K562 (cell line): ENCODE data around the gene COPS6. TPM values are rescaled to one million over a fixed set of nuclear protein-coding genes. Genes with fewer than 3 reads are reported as not detected.

Experiments used
- ARID3A ChIP-seq: IDR thresholded peaks from 2 replicates; pipeline ENCODE4 v1.6.1; 2012; ENCODE audit warnings: low read depth, low read length, improper control_type of control experiment, borderline replicate concordance
- CBFA2T3 ChIP-seq: fragments of 450-650 bp; IDR thresholded peaks from 2 replicates; pipeline ENCODE4 v1.6.1; 2017
- DDX20 ChIP-seq: fragments of 450-650 bp; IDR thresholded peaks from 2 replicates; pipeline ENCODE4 v1.6.1; 2016; ENCODE audit warnings: missing genetic modification characterization, low read depth, mild to moderate bottlenecking, missing compliant biosample characterization, moderate library complexity
- ETV5 ChIP-seq: sonication (generic); formaldehyde crosslinking; IDR thresholded peaks from 2 replicates; pipeline ENCODE4 v1.4.0; 2020; ENCODE audit warnings: low read depth, mild to moderate bottlenecking, missing genetic modification reagents
- MAFK ChIP-seq: IDR thresholded peaks from 2 replicates; pipeline ENCODE4 v1.6.1; 2011; ENCODE audit warnings: low read length, improper control_type of control experiment
- MTA1 ChIP-seq: fragments of 450-650 bp; IDR thresholded peaks from 2 replicates; pipeline ENCODE4 v1.6.1; 2017; ENCODE audit warnings: borderline replicate concordance
- NFE2 ChIP-seq: IDR thresholded peaks from 2 replicates; pipeline ENCODE4 v1.6.1; 2014; ENCODE audit warnings: antibody characterized with exemption, low read depth
- NFE2L1 ChIP-seq: fragments of 450-650 bp; IDR thresholded peaks from 2 replicates; pipeline ENCODE4 v1.6.1; 2016; ENCODE audit warnings: missing genetic modification characterization, low read depth, mild to moderate bottlenecking, missing compliant biosample characterization, moderate library complexity, borderline replicate concordance
- PCBP1 ChIP-seq: fragments of 200-400 bp; formaldehyde crosslinking; IDR thresholded peaks from 2 replicates; pipeline ENCODE4 v1.6.1; 2018; ENCODE audit warnings: mild to moderate bottlenecking, low read depth, low read length; ENCODE audit not compliant: poor library complexity, severe bottlenecking
- POLR2A ChIP-seq: fragments of 450-650 bp; conservative IDR thresholded peaks from 2 replicates; pipeline ENCODE4 v1.6.1; 2016
- XRCC4 ChIP-seq: IDR thresholded peaks from one replicate; pipeline ENCODE4 v1.6.1; 2011; ENCODE audit not compliant: insufficient read depth, insufficient read length; ENCODE audit errors: extremely low read depth
- ZC3H11A ChIP-seq: IDR thresholded peaks from 2 replicates; pipeline ENCODE4 v1.6.1; 2012; ENCODE audit warnings: low read depth, low read length, improper control_type of control experiment
- ZNF217 ChIP-seq: sonication (generic); formaldehyde crosslinking; IDR thresholded peaks from 2 replicates; pipeline ENCODE4 v1.8.0; 2022; ENCODE audit warnings: mild to moderate bottlenecking, missing genetic modification reagents
- polyA plus RNA-seq, 8 experiments: library from polyadenylated mRNA; depleted of rRNA in 4 of 8; stranded (reverse) in 5 of 8; unstranded in 3 of 8; fragments of >200 nt; fragmentation: Nextera tagmentation in 2 of 8; fragmentation: Illumina TruSeq in 1 of 8; extraction: Ambion mirVana in 2 of 8; extraction: Trizol in 1 of 8; gene quantifications; 2 replicates each; pipeline versions ENCODE4 v1.2.1 to v1.2.3, GENCODE V29; 2011 to 2014; ENCODE audit warnings: inconsistent platforms in 1 of 8, missing spikeins in 1 of 8
- total RNA-seq, 7 experiments: library from RNA; depleted of rRNA in 6 of 7; stranded (reverse); fragments of >200 nt in 6 of 7; fragmentation: Illumina TruSeq in 2 of 7; extraction: Trizol in 2 of 7; gene quantifications; 2 replicates each; pipeline versions ENCODE4 v1.2.1 to v1.2.3, GENCODE V29; 2011 to 2021; ENCODE audit warnings: low replicate concordance in 1 of 7
- TF ChIP-seq, protein P1 (sequence below): sonication (generic); formaldehyde crosslinking; IDR thresholded peaks from 2 replicates; pipeline ENCODE4 v1.8.1; 2023; ENCODE audit warnings: mild to moderate bottlenecking, missing genetic modification reagents
- TF ChIP-seq, protein P2 (sequence below): fragments of 450-650 bp; IDR thresholded peaks from 2 replicates; pipeline ENCODE4 v1.7.1; 2018; ENCODE audit warnings: mild to moderate bottlenecking, low read depth; ENCODE audit not compliant: partially characterized antibody
- TF ChIP-seq, protein P3 (sequence below): fragments of 250-450 bp; sonication (Bioruptor Pico); IDR thresholded peaks from 2 replicates; pipeline ENCODE4 v1.4.0; 2020; ENCODE audit warnings: mild to moderate bottlenecking, moderate library complexity

The COPS6 gene
- total and polyA plus RNA-seq, 9 of the 15 experiments (the other 6 are each of a cell fraction or from before 2014, with no cell fraction given), result 63.0 to 331 (median 168) TPM

GRCh38 chr7:100126931-100127865, 38.4 kb downstream of the COPS6 start, which contains the start of gene MBLAC1 (continued):
- TF ChIP-seq, protein P1, sequence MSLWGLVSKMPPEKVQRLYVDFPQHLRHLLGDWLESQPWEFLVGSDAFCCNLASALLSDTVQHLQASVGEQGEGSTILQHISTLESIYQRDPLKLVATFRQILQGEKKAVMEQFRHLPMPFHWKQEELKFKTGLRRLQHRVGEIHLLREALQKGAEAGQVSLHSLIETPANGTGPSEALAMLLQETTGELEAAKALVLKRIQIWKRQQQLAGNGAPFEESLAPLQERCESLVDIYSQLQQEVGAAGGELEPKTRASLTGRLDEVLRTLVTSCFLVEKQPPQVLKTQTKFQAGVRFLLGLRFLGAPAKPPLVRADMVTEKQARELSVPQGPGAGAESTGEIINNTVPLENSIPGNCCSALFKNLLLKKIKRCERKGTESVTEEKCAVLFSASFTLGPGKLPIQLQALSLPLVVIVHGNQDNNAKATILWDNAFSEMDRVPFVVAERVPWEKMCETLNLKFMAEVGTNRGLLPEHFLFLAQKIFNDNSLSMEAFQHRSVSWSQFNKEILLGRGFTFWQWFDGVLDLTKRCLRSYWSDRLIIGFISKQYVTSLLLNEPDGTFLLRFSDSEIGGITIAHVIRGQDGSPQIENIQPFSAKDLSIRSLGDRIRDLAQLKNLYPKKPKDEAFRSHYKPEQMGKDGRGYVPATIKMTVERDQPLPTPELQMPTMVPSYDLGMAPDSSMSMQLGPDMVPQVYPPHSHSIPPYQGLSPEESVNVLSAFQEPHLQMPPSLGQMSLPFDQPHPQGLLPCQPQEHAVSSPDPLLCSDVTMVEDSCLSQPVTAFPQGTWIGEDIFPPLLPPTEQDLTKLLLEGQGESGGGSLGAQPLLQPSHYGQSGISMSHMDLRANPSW (CRISPR knock-in tag), result no peak
- TF ChIP-seq ARID3A (peak; percentile 7; the same call in 1 of the 2 replicates), ZC3H11A (no peak), NFE2 (no peak), XRCC4 (no peak), MTA1 (no peak), ZNF217 (no peak), NFE2L1 (tag) (no peak), MAFK (no peak), PCBP1 (peak; percentile 49), CBFA2T3 (no peak; the same call in 1 of the 2 replicates), DDX20 (no peak), POLR2A (peak; percentile 92), ETV5 (CRISPR knock-in tag) (no peak)
- TF ChIP-seq, protein P2, sequence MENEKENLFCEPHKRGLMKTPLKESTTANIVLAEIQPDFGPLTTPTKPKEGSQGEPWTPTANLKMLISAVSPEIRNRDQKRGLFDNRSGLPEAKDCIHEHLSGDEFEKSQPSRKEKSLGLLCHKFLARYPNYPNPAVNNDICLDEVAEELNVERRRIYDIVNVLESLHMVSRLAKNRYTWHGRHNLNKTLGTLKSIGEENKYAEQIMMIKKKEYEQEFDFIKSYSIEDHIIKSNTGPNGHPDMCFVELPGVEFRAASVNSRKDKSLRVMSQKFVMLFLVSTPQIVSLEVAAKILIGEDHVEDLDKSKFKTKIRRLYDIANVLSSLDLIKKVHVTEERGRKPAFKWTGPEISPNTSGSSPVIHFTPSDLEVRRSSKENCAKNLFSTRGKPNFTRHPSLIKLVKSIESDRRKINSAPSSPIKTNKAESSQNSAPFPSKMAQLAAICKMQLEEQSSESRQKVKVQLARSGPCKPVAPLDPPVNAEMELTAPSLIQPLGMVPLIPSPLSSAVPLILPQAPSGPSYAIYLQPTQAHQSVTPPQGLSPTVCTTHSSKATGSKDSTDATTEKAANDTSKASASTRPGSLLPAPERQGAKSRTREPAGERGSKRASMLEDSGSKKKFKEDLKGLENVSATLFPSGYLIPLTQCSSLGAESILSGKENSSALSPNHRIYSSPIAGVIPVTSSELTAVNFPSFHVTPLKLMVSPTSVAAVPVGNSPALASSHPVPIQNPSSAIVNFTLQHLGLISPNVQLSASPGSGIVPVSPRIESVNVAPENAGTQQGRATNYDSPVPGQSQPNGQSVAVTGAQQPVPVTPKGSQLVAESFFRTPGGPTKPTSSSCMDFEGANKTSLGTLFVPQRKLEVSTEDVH, result no peak
- TF ChIP-seq, protein P3, sequence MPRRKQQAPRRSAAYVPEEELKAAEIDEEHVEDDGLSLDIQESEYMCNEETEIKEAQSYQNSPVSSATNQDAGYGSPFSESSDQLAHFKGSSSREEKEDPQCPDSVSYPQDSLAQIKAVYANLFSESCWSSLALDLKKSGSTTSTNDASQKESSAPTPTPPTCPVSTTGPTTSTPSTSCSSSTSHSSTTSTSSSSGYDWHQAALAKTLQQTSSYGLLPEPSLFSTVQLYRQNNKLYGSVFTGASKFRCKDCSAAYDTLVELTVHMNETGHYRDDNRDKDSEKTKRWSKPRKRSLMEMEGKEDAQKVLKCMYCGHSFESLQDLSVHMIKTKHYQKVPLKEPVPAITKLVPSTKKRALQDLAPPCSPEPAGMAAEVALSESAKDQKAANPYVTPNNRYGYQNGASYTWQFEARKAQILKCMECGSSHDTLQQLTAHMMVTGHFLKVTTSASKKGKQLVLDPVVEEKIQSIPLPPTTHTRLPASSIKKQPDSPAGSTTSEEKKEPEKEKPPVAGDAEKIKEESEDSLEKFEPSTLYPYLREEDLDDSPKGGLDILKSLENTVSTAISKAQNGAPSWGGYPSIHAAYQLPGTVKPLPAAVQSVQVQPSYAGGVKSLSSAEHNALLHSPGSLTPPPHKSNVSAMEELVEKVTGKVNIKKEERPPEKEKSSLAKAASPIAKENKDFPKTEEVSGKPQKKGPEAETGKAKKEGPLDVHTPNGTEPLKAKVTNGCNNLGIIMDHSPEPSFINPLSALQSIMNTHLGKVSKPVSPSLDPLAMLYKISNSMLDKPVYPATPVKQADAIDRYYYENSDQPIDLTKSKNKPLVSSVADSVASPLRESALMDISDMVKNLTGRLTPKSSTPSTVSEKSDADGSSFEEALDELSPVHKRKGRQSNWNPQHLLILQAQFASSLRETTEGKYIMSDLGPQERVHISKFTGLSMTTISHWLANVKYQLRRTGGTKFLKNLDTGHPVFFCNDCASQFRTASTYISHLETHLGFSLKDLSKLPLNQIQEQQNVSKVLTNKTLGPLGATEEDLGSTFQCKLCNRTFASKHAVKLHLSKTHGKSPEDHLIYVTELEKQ, result no peak
